ENCODE data around the gene MXD4.

Gene MXD4

DNA sequence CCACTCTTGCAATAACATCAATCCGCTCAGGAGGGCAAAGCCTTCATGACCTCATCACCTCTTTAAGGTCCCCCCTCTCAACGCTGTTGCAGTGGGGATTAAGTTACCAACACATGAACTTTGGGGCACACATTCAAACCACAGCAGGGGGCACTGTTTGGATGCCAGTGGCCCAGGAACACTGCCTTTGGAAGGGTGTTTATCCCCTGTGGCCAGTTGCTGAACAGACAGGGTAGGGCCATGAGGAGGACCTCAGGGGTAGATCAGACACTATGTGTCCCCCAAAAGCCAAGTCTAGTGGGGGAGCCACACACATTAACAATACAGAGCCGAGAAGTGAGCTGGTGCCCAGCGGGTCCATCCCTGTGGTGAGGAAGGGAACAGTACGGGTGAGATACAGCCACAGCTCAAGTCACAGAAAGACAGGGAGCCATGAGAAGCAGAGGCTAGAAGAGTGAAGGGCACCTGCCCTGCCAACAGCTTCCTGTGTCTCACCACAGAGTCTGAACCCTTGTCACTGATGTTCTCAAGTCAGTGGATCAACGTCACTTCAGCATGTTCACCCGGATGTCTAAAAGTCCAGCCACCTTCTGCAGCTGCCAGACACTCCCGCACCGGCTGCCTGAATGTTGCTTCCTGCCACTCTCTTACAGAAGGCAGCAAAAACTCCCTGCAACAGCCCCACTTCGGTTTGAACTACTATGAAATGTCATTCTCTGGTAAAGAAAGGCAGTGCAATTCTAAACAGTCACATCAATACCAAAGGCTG is 19.9 kb upstream of the MXD4 start:
- peak overlapping the region; percentile 36 for H3K9ac ChIP-seq (ENCODE audit: low read length)
- H3K9me3 ChIP-seq (replicated peaks; ENCODE audit: insufficient read depth, low read length): no peaks in the 10 kb centered on the region
- peak; percentile 93 for DNase-seq
- H2AFZ ChIP-seq (ENCODE audit: low read length): peak overlapping the region; percentile 45
- H3F3A ChIP-seq (ENCODE audit: insufficient read depth, low read length): peaks cover 16% of the 10 kb centered on the region
- TF ChIP-seq EZH2 (optimal IDR thresholded peaks at IDR 0.05; ENCODE audit: low read depth, low read length): no peak
- TF ChIP-seq, protein P1, sequence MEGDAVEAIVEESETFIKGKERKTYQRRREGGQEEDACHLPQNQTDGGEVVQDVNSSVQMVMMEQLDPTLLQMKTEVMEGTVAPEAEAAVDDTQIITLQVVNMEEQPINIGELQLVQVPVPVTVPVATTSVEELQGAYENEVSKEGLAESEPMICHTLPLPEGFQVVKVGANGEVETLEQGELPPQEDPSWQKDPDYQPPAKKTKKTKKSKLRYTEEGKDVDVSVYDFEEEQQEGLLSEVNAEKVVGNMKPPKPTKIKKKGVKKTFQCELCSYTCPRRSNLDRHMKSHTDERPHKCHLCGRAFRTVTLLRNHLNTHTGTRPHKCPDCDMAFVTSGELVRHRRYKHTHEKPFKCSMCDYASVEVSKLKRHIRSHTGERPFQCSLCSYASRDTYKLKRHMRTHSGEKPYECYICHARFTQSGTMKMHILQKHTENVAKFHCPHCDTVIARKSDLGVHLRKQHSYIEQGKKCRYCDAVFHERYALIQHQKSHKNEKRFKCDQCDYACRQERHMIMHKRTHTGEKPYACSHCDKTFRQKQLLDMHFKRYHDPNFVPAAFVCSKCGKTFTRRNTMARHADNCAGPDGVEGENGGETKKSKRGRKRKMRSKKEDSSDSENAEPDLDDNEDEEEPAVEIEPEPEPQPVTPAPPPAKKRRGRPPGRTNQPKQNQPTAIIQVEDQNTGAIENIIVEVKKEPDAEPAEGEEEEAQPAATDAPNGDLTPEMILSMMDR (IDR thresholded peaks at IDR 0.05; ENCODE audit: low read length): peak; percentile 53
- TF ChIP-seq EZH2phosphoT487 (IDR thresholded peaks at IDR 0.05; ENCODE audit: low read length): no peak
- no peak overlapping the region; the same call in 1 of the 2 replicates for H3K4me3 ChIP-seq (ENCODE audit: low read length)
- no peaks in the 10 kb centered on the region for H3K79me2 ChIP-seq (ENCODE audit: low read length)
- H3K9me2 ChIP-seq (replicated peaks; ENCODE audit: insufficient read depth, low read length): no peaks in the 10 kb centered on the region
- H3K4me1 ChIP-seq (ENCODE audit: low read length): peaks cover 20% of the 10 kb centered on the region
- no peaks in the 10 kb centered on the region for H3K36me3 ChIP-seq (replicated peaks; ENCODE audit: insufficient read depth, low read length)
- no peaks in the 10 kb centered on the region for H3K27me3 ChIP-seq (replicated peaks; ENCODE audit: insufficient read depth, low read length)
- H3K4me2 ChIP-seq (ENCODE audit: low read depth, low read length): peak overlapping the region; percentile 57
- no peaks in the 10 kb centered on the region for H4K20me1 ChIP-seq (ENCODE audit: insufficient read depth, low read length)
- peak overlapping the region; percentile 86 for H3K27ac ChIP-seq (ENCODE audit: low read length)

DNA sequence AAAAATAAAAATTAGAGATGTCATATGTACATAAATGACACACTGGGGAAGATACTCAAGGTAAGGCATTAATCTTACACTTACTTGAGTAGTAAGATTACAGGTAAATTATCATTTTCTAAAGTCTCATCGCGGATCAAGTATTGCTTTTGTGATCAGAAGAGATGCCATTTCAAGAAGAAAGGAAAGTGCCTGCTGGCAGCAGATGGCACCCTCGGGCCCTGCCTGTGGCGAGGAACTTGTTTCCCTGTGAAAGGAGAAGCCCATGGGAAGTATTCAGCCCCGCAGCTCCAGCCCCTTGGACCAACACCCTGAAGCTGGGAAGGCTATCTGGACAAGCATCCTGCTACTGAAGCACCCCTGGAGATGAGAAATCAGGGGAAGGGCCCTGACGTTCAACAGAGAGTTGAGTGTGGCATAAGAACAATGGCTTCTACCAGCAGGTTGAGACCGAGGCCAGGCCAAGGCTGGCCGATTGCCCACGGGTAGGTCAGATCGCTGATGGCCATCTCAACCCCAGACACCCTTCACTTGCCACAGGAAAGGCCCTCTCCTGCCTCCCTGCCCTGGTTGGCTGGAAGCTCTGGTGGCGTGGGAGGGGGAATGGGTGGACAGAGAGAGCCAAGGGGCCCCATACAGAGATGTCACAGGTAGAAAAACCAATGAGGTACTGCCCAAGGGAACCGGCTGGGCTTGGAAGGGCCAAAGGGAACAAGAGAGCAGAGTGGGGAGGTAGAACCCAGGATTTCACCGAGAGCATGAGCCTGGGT is 18.8 kb upstream of the MXD4 start:
- Histone ChIP-seq H3K4me3 (ENCODE audit: low read length) (no peak overlapping the region), H3K27me3 (replicated peaks; ENCODE audit: insufficient read depth, low read length) (no peaks in the 10 kb centered on the region), H3K4me1 (ENCODE audit: low read length) (peaks cover 20% of the 10 kb centered on the region), H3F3A (ENCODE audit: insufficient read depth, low read length) (peaks cover 16% of the 10 kb centered on the region), H3K9me2 (replicated peaks; ENCODE audit: insufficient read depth, low read length) (no peaks in the 10 kb centered on the region), H3K36me3 (replicated peaks; ENCODE audit: insufficient read depth, low read length) (no peaks in the 10 kb centered on the region), H2AFZ (ENCODE audit: low read length) (no peak overlapping the region), H3K9ac (ENCODE audit: low read length) (no peak overlapping the region), H3K9me3 (replicated peaks; ENCODE audit: insufficient read depth, low read length) (no peaks in the 10 kb centered on the region), H3K27ac (ENCODE audit: low read length) (peak overlapping the region; percentile 86; the same call in 1 of the 2 replicates), H4K20me1 (ENCODE audit: insufficient read depth, low read length) (no peaks in the 10 kb centered on the region), H3K79me2 (ENCODE audit: low read length) (no peaks in the 10 kb centered on the region), H3K4me2 (ENCODE audit: low read depth, low read length) (no peak overlapping the region)
- no peak for DNase-seq
- TF ChIP-seq EZH2 (optimal IDR thresholded peaks at IDR 0.05; ENCODE audit: low read depth, low read length): no peak
- no peak for TF ChIP-seq EZH2phosphoT487 (IDR thresholded peaks at IDR 0.05; ENCODE audit: low read length)
- TF ChIP-seq, protein P1 (IDR thresholded peaks at IDR 0.05; ENCODE audit: low read length): no peak

DNA sequence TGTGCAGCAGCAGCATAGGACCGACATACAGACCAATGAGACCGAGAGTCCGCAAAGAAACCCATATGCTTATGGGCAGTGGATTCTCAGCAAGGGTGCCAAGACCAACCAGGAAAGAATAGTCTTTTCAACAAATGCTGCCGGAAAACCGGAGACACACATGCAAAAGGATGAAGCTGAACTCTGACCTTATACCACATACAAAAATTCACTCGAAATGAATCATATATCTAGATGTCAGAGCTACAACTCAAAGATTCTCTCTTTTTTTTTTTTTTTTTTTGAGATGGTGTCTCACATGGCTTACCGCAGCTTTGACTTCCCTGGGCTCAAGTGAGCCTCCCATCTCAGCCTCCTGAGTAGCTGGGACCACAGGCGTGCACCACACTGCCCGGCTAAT is 16.0 kb upstream of the MXD4 start:
- H4K20me1 ChIP-seq (ENCODE audit: insufficient read depth, low read length): no peaks in the 10 kb centered on the region
- TF ChIP-seq, protein P1 (IDR thresholded peaks at IDR 0.05; ENCODE audit: low read length): no peak
- TF ChIP-seq EZH2phosphoT487 (IDR thresholded peaks at IDR 0.05; ENCODE audit: low read length): no peak
- TF ChIP-seq EZH2 (optimal IDR thresholded peaks at IDR 0.05; ENCODE audit: low read depth, low read length): no peak

More for the DNA sequence above, 16.0 kb upstream of the MXD4 start:
- Histone ChIP-seq H3K27me3 (replicated peaks; ENCODE audit: insufficient read depth, low read length) (no peaks in the 10 kb centered on the region), H3K4me3 (ENCODE audit: low read length) (no peak overlapping the region), H3K79me2 (ENCODE audit: low read length) (no peaks in the 10 kb centered on the region), H3K4me1 (ENCODE audit: low read length) (peaks cover 19% of the 10 kb centered on the region), H3K9ac (ENCODE audit: low read length) (no peak overlapping the region), H3K9me3 (replicated peaks; ENCODE audit: insufficient read depth, low read length) (no peaks in the 10 kb centered on the region), H3F3A (ENCODE audit: insufficient read depth, low read length) (peaks cover 16% of the 10 kb centered on the region), H3K4me2 (ENCODE audit: low read depth, low read length) (no peak overlapping the region), H2AFZ (ENCODE audit: low read length) (no peak overlapping the region), H3K27ac (ENCODE audit: low read length) (no peak overlapping the region), H3K36me3 (replicated peaks; ENCODE audit: insufficient read depth, low read length) (no peaks in the 10 kb centered on the region), H3K9me2 (replicated peaks; ENCODE audit: insufficient read depth, low read length) (no peaks in the 10 kb centered on the region)
- no peak for DNase-seq

Data from MM.1S (cell line).